HCT116 (cell line): ENCODE data around the gene TPX2. TPM values are rescaled to one million over a fixed set of nuclear protein-coding genes. Genes with fewer than 3 reads are reported as not detected.

Experiments
- ATAC-seq: fragments of 200-7000 bp; cut with Tn5 transposase; 2 replicates; pipeline ENCODE4 v1.9.1; 2020; ENCODE audit warnings: mild to moderate bottlenecking, moderate library complexity
- BruUV-seq: library from RNA; stranded (reverse); fragments of 400-500 nt; replicated peaks from 2 replicates; lab custom pipeline; 2021; lab: Mats Ljungman, UMichigan
- CTCF ChIA-PET: fragments of 300-600 bp; sonication (Branson Sonifier 250); formaldehyde crosslinking; loops from one replicate; lab custom pipeline; 2021; ENCODE audit warnings: antibody characterized with exemption; lab: Charles Lee
- POLR2A ChIA-PET: fragments of 300-600, 350-600 bp; sonication (Branson Sonifier 250); formaldehyde crosslinking; loops from one replicate; lab custom pipeline; 2021; ENCODE audit warnings: antibody characterized with exemption; lab: Charles Lee
- RAD21 ChIA-PET, 2 experiments: fragments of 300-600 bp; sonication (Branson Sonifier 250); formaldehyde crosslinking; loops; one replicate each; lab custom pipeline; 2023; ENCODE audit warnings: low total read pairs in 2 of 2; ENCODE audit not compliant: uncharacterized antibody in 2 of 2, unreplicated experiment in 2 of 2, low non-redundant PET in 1 of 2; lab: Charles Lee
- DNase-seq: peaks from one replicate; pipeline ENCODE4 v3.0.0-alpha.2; 2010; ENCODE audit warnings: low read depth, low spot score
- H2AFZ ChIP-seq: fragments of 200-600 bp; shearing (Covaris generic), sonication (generic); 2 replicates; pipeline ENCODE4 v1.6.1; 2017; ENCODE audit warnings: low read depth, mixed run types, mixed read lengths, antibody characterized with exemption, low read length; ENCODE audit not compliant: poor library complexity, severe bottlenecking
- H3K27ac ChIP-seq: 2 replicates; pipeline ENCODE4 v1.5.1; 2012; ENCODE audit warnings: low read depth, low read length
- H3K27me3 ChIP-seq: fragments of 200-600 bp; sonication (generic); 2 replicates; pipeline ENCODE4 v1.6.1; 2016; ENCODE audit warnings: mixed run types, low read length, mixed read lengths; ENCODE audit not compliant: insufficient read depth
- H3K36me3 ChIP-seq, 2 experiments: fragments of 200-500 bp in 1 of 2; fragments of 200-600 bp in 1 of 2; sonication (Bioruptor generic) in 1 of 2; sonication (generic) in 1 of 2; 2 replicates each; pipeline versions ENCODE4 v1.5.1 to v1.6.1; 2014 to 2016; ENCODE audit warnings: low read length in 2 of 2, inconsistent platforms in 1 of 2, mixed read lengths in 1 of 2, mixed run types in 1 of 2; ENCODE audit not compliant: insufficient read depth in 2 of 2, control insufficient read depth in 1 of 2
- H3K4me1 ChIP-seq, 2 experiments: fragments of 200-600 bp in 1 of 2; sonication (generic) in 1 of 2; 2 replicates each; pipeline versions ENCODE4 v1.5.1 to v1.6.1; 2012 to 2017; ENCODE audit warnings: low read length in 2 of 2, inconsistent platforms in 1 of 2, mild to moderate bottlenecking in 1 of 2, mixed read lengths in 1 of 2, mixed run types in 1 of 2, moderate library complexity in 1 of 2; ENCODE audit not compliant: insufficient read depth in 2 of 2, control insufficient read depth in 1 of 2
- H3K4me2 ChIP-seq: fragments of 200-600 bp; sonication (generic); 2 replicates; pipeline ENCODE4 v1.6.1; 2017; ENCODE audit warnings: mixed run types, low read length, mixed read lengths
- H3K4me3 ChIP-seq, 2 experiments: fragments of 200-600 bp in 1 of 2; sonication (generic) in 1 of 2; replicated peaks in 1 of 2; 2 replicates each; pipeline ENCODE4 v1.5.1; 2011 to 2016; ENCODE audit warnings: low read length in 2 of 2, control low read depth in 1 of 2, low read depth in 1 of 2, mild to moderate bottlenecking in 1 of 2, mixed read lengths in 1 of 2, mixed run types in 1 of 2
- H3K79me2 ChIP-seq: fragments of 200-600 bp; sonication (generic); 2 replicates; pipeline ENCODE4 v1.6.1; 2017; ENCODE audit warnings: mild to moderate bottlenecking, mixed run types, low read length, moderate library complexity, mixed read lengths; ENCODE audit not compliant: insufficient read depth
- H3K9ac ChIP-seq: fragments of 200-600 bp; sonication (generic); 2 replicates; pipeline ENCODE4 v1.6.1; 2016; ENCODE audit warnings: low read length, mixed read lengths
- H3K9me2 ChIP-seq: fragments of 200-600 bp; sonication (generic), shearing (Covaris generic); 2 replicates; pipeline ENCODE4 v1.6.1; 2017; ENCODE audit warnings: mixed run types, mild to moderate bottlenecking, moderate library complexity; ENCODE audit not compliant: insufficient read depth
- H3K9me3 ChIP-seq, 2 experiments: fragments of 200-500 bp in 1 of 2; fragments of 200-600 bp in 1 of 2; sonication (Bioruptor generic) in 1 of 2; sonication (generic) in 1 of 2; 2 replicates each; pipeline ENCODE4 v1.6.1; 2014 to 2017; ENCODE audit warnings: low read length in 2 of 2, mixed read lengths in 2 of 2, inconsistent platforms in 1 of 2, low read depth in 1 of 2, mild to moderate bottlenecking in 1 of 2, mixed run types in 1 of 2, moderate library complexity in 1 of 2; ENCODE audit not compliant: control insufficient read depth in 1 of 2, insufficient read depth in 1 of 2
- H4K20me1 ChIP-seq: fragments of 200-600 bp; sonication (generic), shearing (Covaris generic); 2 replicates; pipeline ENCODE4 v1.6.1; 2017; ENCODE audit warnings: mixed run types, mild to moderate bottlenecking, moderate library complexity; ENCODE audit not compliant: insufficient read depth
- ATF3 ChIP-seq: IDR thresholded peaks from 2 replicates; pipeline ENCODE4 v1.6.1; 2012
- EGR1 ChIP-seq: IDR thresholded peaks from 2 replicates; pipeline ENCODE4 v1.6.1; 2012; ENCODE audit warnings: low read depth
- EZH2phosphoT487 ChIP-seq: fragments of 200-600 bp; IDR thresholded peaks from 2 replicates; pipeline ENCODE4 v1.6.1; 2018; ENCODE audit warnings: antibody characterized with exemption, borderline replicate concordance
- FOSL1 ChIP-seq: IDR thresholded peaks from 2 replicates; pipeline ENCODE4 v1.6.1; 2012; ENCODE audit warnings: low read depth
- MAX ChIP-seq: IDR thresholded peaks from 2 replicates; pipeline ENCODE4 v1.6.1; 2012
- POLR2A ChIP-seq: IDR thresholded peaks from 2 replicates; pipeline ENCODE4 v1.7.0; 2011; ENCODE audit warnings: borderline replicate concordance; ENCODE audit not compliant: insufficient read depth, insufficient read length; ENCODE audit errors: extremely low read depth
- POLR2AphosphoS5 ChIP-seq: IDR thresholded peaks from 2 replicates; pipeline ENCODE4 v1.6.1; 2011; ENCODE audit warnings: mild to moderate bottlenecking, low read depth, low read length, moderate library complexity
- SIN3A ChIP-seq: IDR thresholded peaks from 2 replicates; pipeline ENCODE4 v1.6.1; 2012; ENCODE audit warnings: low read depth
- SP1 ChIP-seq: IDR thresholded peaks from 2 replicates; pipeline ENCODE4 v1.6.1; 2012; ENCODE audit warnings: low read depth
- ZNF274 ChIP-seq: fragments of 200-500 bp; sonication (Bioruptor generic); IDR thresholded peaks from 2 replicates; pipeline ENCODE4 v1.6.1; 2014; ENCODE audit warnings: mild to moderate bottlenecking, low read depth, low read length, inconsistent platforms
- intact Hi-C: fragments of 100-400 bp; cut with micrococcal nuclease; formaldehyde crosslinking; loops from 2 replicates; pipeline ENCODE4 v1.10.0; 2022
- total RNA-seq: library from RNA; stranded (reverse); gene quantifications from one replicate; pipeline ENCODE4 v1.2.1, GENCODE V29; 2021; ENCODE audit not compliant: unreplicated experiment
- TF ChIP-seq, protein P1 (sequence below): IDR thresholded peaks from 2 replicates; pipeline ENCODE4 v1.6.1; 2011; ENCODE audit warnings: mild to moderate bottlenecking, low read length, moderate library complexity; ENCODE audit not compliant: insufficient replicate concordance; ENCODE audit errors: extremely low read depth
- TF ChIP-seq, protein P2 (sequence below), 3 experiments: fragments of 200-600 bp in 1 of 3; sonication (generic) in 1 of 3; IDR thresholded peaks in 2 of 3; conservative IDR thresholded peaks in 1 of 3; 2 replicates each; pipeline ENCODE4 v1.5.1; 2012 to 2017; ENCODE audit warnings: low read depth in 2 of 3, low read length in 2 of 3, antibody characterized with exemption in 1 of 3, borderline replicate concordance in 1 of 3, control low read depth in 1 of 3, mild to moderate bottlenecking in 1 of 3, mixed read lengths in 1 of 3, mixed run types in 1 of 3, moderate library complexity in 1 of 3; ENCODE audit not compliant: insufficient read depth in 1 of 3

The TPX2 gene
- total RNA-seq, 1 experiment from 2014 or later: 163 TPM

DNA sequence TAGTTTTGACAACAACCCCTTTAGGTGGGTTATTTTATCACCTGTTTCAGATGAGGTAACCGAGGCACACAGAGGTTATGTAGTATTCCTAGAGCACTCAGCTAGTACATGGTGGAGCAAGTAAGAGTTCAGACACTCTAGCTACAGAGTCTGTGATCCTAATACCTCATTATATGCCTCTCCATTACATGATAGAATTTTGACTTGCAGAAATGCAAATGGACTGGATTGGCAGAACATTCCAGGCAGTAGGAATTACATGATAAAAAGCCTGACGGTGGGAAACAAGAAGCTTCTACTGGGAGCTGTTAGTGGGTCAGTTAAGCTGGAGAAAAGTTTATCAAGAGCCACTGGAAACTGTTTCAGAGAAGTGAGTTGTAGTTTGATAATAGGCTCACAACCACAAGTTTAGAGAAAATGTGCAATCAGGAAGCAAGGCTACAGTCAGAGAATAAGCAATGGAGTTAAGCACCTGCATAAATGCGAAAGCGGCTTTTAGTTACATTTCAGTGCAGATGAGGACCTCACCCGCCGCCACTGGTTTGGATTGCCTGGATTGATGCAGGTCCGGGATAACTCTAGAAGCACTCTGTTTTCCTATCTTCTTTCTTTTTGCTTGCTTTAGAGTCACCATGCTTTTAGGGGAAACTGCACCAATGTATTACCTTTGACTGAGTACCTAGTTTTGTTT lies 45.4 kb downstream of the TPX2 start:
- H3K4me1 ChIP-seq: no peaks in the 10 kb centered on the region
- no peak overlapping the region for H3K9ac ChIP-seq
- CTCF ChIA-PET: no interaction called here
- no peaks in the 10 kb centered on the region for H3K27me3 ChIP-seq
- TF ChIP-seq POLR2AphosphoS5 (no peak), ZNF274 (no peak)
- RAD21 ChIA-PET: interaction anchor here in 1 of 2 experiments (0.7 kb wide), 1 partner anchor 151 kb away, joined by 4 read pairs; no protein-coding TSS in a partner anchor
- no peak overlapping the region for H2AFZ ChIP-seq
- H3K36me3 ChIP-seq: peaks cover 63 to 80% of the 10 kb centered on the region in 2 experiments
- POLR2A ChIA-PET: no interaction called here
- H3K9me3 ChIP-seq: no peaks in the 10 kb centered on the region
- DNase-seq (no peak), ATAC-seq (no peak)
- no peak overlapping the region for H3K4me2 ChIP-seq
- H3K79me2 ChIP-seq: peaks cover 68% of the 10 kb centered on the region
- no peaks in the 10 kb centered on the region for H4K20me1 ChIP-seq
- no peak overlapping the region for H3K4me3 ChIP-seq
- no peaks in the 10 kb centered on the region for H3K9me2 ChIP-seq
- no TSS peak for BruUV-seq
- no peak overlapping the region for H3K27ac ChIP-seq
- intact Hi-C loops: no loop called here

DNA sequence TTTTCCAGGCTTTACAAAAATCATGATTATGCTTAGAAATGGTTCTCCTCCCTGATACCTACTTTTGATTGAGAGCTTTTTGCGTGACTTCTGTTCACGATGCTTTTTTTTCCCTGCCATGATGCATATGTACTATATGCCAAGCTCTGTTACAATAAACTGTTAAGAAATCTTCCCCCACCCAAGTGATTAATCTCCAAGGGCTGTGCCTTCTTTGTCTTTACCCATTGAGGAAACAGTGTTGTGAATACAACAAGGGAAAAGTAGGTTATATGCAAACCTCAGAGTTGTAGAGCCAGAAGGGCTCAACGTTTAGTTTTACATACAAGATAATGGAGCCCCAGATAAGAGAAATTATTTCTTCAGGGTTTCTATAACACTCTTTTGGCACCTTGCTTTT lies 46.0 kb downstream of the TPX2 start:
- ATAC-seq (no peak), DNase-seq (no peak)
- ChIA-PET POLR2A (no interaction called here), CTCF (no interaction called here), RAD21 (interaction anchor here in 1 of 2 experiments (0.7 kb wide), 1 partner anchor 152 kb away, joined by 4 read pairs; no protein-coding TSS in a partner anchor)
- Histone ChIP-seq H3K4me3 (no peak overlapping the region), H3K4me1 (no peaks in the 10 kb centered on the region), H3K9me3 (no peaks in the 10 kb centered on the region), H3K36me3 (peaks cover 59 to 79% of the 10 kb centered on the region in 2 experiments), H3K79me2 (peaks cover 68% of the 10 kb centered on the region), H3K9ac (no peak overlapping the region), H3K27ac (no peak overlapping the region), H3K9me2 (no peaks in the 10 kb centered on the region), H3K4me2 (no peak overlapping the region), H3K27me3 (no peaks in the 10 kb centered on the region), H4K20me1 (no peaks in the 10 kb centered on the region), H2AFZ (no peak overlapping the region)
- no TSS peak for BruUV-seq
- TF ChIP-seq, protein P1, sequence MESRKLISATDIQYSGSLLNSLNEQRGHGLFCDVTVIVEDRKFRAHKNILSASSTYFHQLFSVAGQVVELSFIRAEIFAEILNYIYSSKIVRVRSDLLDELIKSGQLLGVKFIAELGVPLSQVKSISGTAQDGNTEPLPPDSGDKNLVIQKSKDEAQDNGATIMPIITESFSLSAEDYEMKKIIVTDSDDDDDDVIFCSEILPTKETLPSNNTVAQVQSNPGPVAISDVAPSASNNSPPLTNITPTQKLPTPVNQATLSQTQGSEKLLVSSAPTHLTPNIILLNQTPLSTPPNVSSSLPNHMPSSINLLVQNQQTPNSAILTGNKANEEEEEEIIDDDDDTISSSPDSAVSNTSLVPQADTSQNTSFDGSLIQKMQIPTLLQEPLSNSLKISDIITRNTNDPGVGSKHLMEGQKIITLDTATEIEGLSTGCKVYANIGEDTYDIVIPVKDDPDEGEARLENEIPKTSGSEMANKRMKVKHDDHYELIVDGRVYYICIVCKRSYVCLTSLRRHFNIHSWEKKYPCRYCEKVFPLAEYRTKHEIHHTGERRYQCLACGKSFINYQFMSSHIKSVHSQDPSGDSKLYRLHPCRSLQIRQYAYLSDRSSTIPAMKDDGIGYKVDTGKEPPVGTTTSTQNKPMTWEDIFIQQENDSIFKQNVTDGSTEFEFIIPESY: no peak
- TF ChIP-seq, protein P2, sequence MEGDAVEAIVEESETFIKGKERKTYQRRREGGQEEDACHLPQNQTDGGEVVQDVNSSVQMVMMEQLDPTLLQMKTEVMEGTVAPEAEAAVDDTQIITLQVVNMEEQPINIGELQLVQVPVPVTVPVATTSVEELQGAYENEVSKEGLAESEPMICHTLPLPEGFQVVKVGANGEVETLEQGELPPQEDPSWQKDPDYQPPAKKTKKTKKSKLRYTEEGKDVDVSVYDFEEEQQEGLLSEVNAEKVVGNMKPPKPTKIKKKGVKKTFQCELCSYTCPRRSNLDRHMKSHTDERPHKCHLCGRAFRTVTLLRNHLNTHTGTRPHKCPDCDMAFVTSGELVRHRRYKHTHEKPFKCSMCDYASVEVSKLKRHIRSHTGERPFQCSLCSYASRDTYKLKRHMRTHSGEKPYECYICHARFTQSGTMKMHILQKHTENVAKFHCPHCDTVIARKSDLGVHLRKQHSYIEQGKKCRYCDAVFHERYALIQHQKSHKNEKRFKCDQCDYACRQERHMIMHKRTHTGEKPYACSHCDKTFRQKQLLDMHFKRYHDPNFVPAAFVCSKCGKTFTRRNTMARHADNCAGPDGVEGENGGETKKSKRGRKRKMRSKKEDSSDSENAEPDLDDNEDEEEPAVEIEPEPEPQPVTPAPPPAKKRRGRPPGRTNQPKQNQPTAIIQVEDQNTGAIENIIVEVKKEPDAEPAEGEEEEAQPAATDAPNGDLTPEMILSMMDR (IDR thresholded peaks at IDR 0.05 in 2 of 3, conservative IDR thresholded peaks at IDR 0.05 in 1 of 3; ENCODE audit: borderline replicate concordance in 1 of 3, insufficient read depth in 1 of 3, low read depth in 2 of 3, low read length in 2 of 3): no peak
- TF ChIP-seq FOSL1: no peak
- TF ChIP-seq SP1: no peak
- TF ChIP-seq SIN3A: no peak
- no peak for TF ChIP-seq EZH2phosphoT487
- TF ChIP-seq MAX: no peak
- TF ChIP-seq ATF3: no peak
- TF ChIP-seq EGR1: no peak
- TF ChIP-seq POLR2A: no peak
- intact Hi-C loops: no loop called here
